ENCODE results near the gene ERICH6B. TPM values are rescaled to one million over a fixed set of nuclear protein-coding genes. Genes with fewer than 3 reads are reported as not detected.

The ERICH6B gene
- total and polyA plus RNA-seq, 2 of the 8 experiments (the other 6 are each of a cell fraction or from before 2014, with no cell fraction given) = not detected

DNA sequence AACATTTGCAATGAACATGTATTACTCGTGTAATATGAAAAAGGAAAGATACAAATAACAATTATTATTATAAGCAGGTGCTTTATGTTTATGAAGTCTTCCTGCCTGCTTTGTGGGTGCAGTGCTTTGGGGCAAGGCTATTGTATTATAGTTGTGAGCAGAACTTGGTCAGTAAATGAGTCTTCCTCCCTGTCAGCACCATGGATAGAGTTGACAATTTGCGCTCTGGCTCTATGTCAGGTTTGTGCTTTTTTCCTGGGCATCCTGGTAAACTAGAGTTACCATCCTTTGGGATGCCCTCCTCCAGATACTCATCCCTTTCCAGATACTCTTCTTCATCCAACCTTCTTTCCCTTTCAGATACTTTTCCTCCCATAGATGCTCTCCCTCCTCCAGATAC, 19.6 kb downstream of the ERICH6B start (continued):
- TF ChIP-seq EZH2 (IDR thresholded peaks at IDR 0.05; ENCODE audit: low read depth, low read length, severe bottlenecking) (no peak), ASH2L (IDR thresholded peaks at IDR 0.05; ENCODE audit: low read length) (no peak)
